HepG2 (cell line): Measurements from ENCODE around the gene PLCB1. TPM values are rescaled to one million over a fixed set of nuclear protein-coding genes. Genes with fewer than 3 reads are reported as not detected.

Experiments
- BCLAF1 ChIP-seq: fragments of 450-650 bp; IDR thresholded peaks from 2 replicates; pipeline ENCODE4 v1.6.1; 2017; ENCODE audit warnings: mild to moderate bottlenecking
- KLF16 ChIP-seq, 2 experiments: sonication (generic) in 1 of 2; formaldehyde crosslinking in 1 of 2; IDR thresholded peaks; 2 replicates each; pipeline versions ENCODE4 v1.6.1 to v1.8.0; 2016 to 2023; ENCODE audit warnings: missing genetic modification reagents in 2 of 2, missing compliant biosample characterization in 1 of 2
- THAP7 ChIP-seq: sonication (generic); formaldehyde crosslinking; IDR thresholded peaks from 2 replicates; pipeline ENCODE4 v1.8.1; 2023; ENCODE audit warnings: mild to moderate bottlenecking, missing genetic modification reagents
- ZFP36 ChIP-seq: fragments of 150-350 bp; IDR thresholded peaks from 2 replicates; pipeline ENCODE4 v1.6.1; 2018; ENCODE audit warnings: borderline replicate concordance, low read length, low read depth; ENCODE audit not compliant: partially characterized antibody
- ZFP90 ChIP-seq: sonication (generic); formaldehyde crosslinking; IDR thresholded peaks from 2 replicates; pipeline ENCODE4 v1.8.0; 2022; ENCODE audit warnings: missing genetic modification reagents, mild to moderate bottlenecking, inconsistent platforms, borderline replicate concordance
- polyA plus RNA-seq, 8 experiments: library from polyadenylated mRNA; depleted of rRNA in 3 of 8; stranded (reverse) in 7 of 8; unstranded in 1 of 8; fragments of >200 nt; fragmentation: Illumina TruSeq in 4 of 8; extraction: Trizol in 4 of 8; gene quantifications; 2 replicates each; pipeline versions ENCODE4 v1.2.1 to v1.2.3, GENCODE V29; 2011 to 2016; ENCODE audit warnings: low read depth in 4 of 8, missing spikeins in 1 of 8, mixed read lengths in 1 of 8; ENCODE audit not compliant: insufficient read depth in 1 of 8
- total RNA-seq, 5 experiments: library from RNA; depleted of rRNA; stranded (reverse); fragments of >200 nt; fragmentation: Illumina TruSeq; extraction: Trizol; gene quantifications; 2 replicates each; pipeline ENCODE4 v1.2.3, GENCODE V29; 2016; ENCODE audit warnings: low read depth in 1 of 5
- TF ChIP-seq, protein P1 (sequence below): sonication (generic); formaldehyde crosslinking; conservative IDR thresholded peaks from 2 replicates; pipeline ENCODE4 v1.8.0; 2022; ENCODE audit warnings: missing genetic modification reagents
- TF ChIP-seq, protein P2 (sequence below): sonication (generic); formaldehyde crosslinking; IDR thresholded peaks from 2 replicates; pipeline ENCODE4 v1.9.0; 2021; ENCODE audit warnings: missing genetic modification reagents, mild to moderate bottlenecking, borderline replicate concordance

Gene PLCB1
- total and polyA plus RNA-seq, 2 of the 13 experiments (the other 11 are each of a cell fraction or from before 2014, with no cell fraction given): 42.4 to 55.9 TPM

DNA sequence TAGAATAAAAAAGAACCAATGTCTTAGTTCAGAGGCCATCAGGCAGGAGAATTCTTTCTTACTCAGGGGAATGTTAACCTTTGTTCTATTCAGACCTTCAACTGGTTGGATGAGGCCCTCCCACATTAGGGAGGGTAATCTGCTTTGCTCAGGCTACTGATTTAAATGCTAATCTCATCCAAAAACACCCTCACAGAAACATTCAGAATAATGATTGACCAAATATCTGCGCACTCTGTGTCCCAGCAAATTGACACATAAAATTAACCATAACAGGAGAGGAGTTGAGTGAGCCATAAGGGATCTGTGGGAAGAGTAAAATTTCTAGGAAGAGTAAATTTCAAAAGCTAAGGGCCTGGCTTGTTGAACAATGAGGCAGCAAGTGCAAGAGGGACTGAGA is 702.8 kb downstream of the PLCB1 start (continued):
- TF ChIP-seq, protein P1, sequence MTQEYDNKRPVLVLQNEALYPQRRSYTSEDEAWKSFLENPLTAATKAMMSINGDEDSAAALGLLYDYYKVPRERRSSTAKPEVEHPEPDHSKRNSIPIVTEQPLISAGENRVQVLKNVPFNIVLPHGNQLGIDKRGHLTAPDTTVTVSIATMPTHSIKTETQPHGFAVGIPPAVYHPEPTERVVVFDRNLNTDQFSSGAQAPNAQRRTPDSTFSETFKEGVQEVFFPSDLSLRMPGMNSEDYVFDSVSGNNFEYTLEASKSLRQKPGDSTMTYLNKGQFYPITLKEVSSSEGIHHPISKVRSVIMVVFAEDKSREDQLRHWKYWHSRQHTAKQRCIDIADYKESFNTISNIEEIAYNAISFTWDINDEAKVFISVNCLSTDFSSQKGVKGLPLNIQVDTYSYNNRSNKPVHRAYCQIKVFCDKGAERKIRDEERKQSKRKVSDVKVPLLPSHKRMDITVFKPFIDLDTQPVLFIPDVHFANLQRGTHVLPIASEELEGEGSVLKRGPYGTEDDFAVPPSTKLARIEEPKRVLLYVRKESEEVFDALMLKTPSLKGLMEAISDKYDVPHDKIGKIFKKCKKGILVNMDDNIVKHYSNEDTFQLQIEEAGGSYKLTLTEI (CRISPR knock-in tag): no peak
- TF ChIP-seq KLF16 (CRISPR knock-in tag; IDR thresholded peaks at IDR 0.05): no peak
- no peak for TF ChIP-seq ZFP36
- TF ChIP-seq, protein P2, sequence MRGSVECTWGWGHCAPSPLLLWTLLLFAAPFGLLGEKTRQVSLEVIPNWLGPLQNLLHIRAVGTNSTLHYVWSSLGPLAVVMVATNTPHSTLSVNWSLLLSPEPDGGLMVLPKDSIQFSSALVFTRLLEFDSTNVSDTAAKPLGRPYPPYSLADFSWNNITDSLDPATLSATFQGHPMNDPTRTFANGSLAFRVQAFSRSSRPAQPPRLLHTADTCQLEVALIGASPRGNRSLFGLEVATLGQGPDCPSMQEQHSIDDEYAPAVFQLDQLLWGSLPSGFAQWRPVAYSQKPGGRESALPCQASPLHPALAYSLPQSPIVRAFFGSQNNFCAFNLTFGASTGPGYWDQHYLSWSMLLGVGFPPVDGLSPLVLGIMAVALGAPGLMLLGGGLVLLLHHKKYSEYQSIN (CRISPR knock-in tag): no peak
- TF ChIP-seq THAP7 (CRISPR knock-in tag): no peak
- TF ChIP-seq BCLAF1: no peak
- TF ChIP-seq ZFP90: no peak
- TF ChIP-seq, all 625 proteins: peak for 0
